ENCODE results near the gene NETO1. TPM values are rescaled to one million over a fixed set of nuclear protein-coding genes. Genes with fewer than 3 reads are reported as not detected.

Gene NETO1
- total RNA-seq, 1 experiment from 2014 or later, result not detected

- H3K27me3 ChIP-seq (replicated peaks), result no peaks in the 10 kb centered on the region
- no peak overlapping the region for H3K4me3 ChIP-seq
- no peaks in the 10 kb centered on the region for H3K9me3 ChIP-seq (replicated peaks)
- no peak for DNase-seq (ENCODE audit: low read depth in 1 of 2, low spot score in 2 of 2)
- H3K36me3 ChIP-seq, result no peaks in the 10 kb centered on the region
- no peak overlapping the region for H3K27ac ChIP-seq
- H3K4me1 ChIP-seq (replicated peaks), result no peaks in the 10 kb centered on the region
Measured at GRCh38 chr18:72727776-72728175, 140.0 kb downstream of the NETO1 start.

- Histone ChIP-seq H3K9me3 (replicated peaks) (no peaks in the 10 kb centered on the region), H3K36me3 (no peaks in the 10 kb centered on the region), H3K27ac (no peak overlapping the region), H3K4me3 (no peak overlapping the region), H3K4me1 (replicated peaks) (no peaks in the 10 kb centered on the region), H3K27me3 (replicated peaks) (no peaks in the 10 kb centered on the region)
- DNase-seq (ENCODE audit: low read depth in 1 of 2, low spot score in 2 of 2), result no peak
Measured at GRCh38 chr18:72727038-72727655, 140.6 kb downstream of the NETO1 start.

- H3K4me3 ChIP-seq, result no peak overlapping the region
- H3K27ac ChIP-seq, result no peak overlapping the region
- H3K9me3 ChIP-seq (replicated peaks), result no peaks in the 10 kb centered on the region
- H3K4me1 ChIP-seq (replicated peaks), result no peaks in the 10 kb centered on the region
- no peaks in the 10 kb centered on the region for H3K36me3 ChIP-seq
- DNase-seq (ENCODE audit: low read depth in 1 of 2, low spot score in 2 of 2), result no peak
- no peaks in the 10 kb centered on the region for H3K27me3 ChIP-seq (replicated peaks)
Measured at GRCh38 chr18:72726201-72726600, 141.6 kb downstream of the NETO1 start.

GRCh38 chr18:72721330-72721729 is 146.5 kb downstream of the NETO1 start:
- H3K36me3 ChIP-seq, result no peaks in the 10 kb centered on the region
- no peak overlapping the region for H3K4me3 ChIP-seq
- no peak overlapping the region for H3K27ac ChIP-seq
- H3K27me3 ChIP-seq (replicated peaks), result no peaks in the 10 kb centered on the region
- no peaks in the 10 kb centered on the region for H3K4me1 ChIP-seq (replicated peaks)
- H3K9me3 ChIP-seq (replicated peaks), result no peaks in the 10 kb centered on the region
- no peak for DNase-seq (ENCODE audit: low read depth in 1 of 2, low spot score in 2 of 2)

GRCh38 chr18:72720116-72720515 is 147.7 kb downstream of the NETO1 start:
- no peak for DNase-seq (ENCODE audit: low read depth in 1 of 2, low spot score in 2 of 2)
- Histone ChIP-seq H3K4me1 (replicated peaks) (no peaks in the 10 kb centered on the region), H3K27ac (no peak overlapping the region), H3K27me3 (replicated peaks) (no peaks in the 10 kb centered on the region), H3K36me3 (no peaks in the 10 kb centered on the region), H3K9me3 (replicated peaks) (no peaks in the 10 kb centered on the region), H3K4me3 (no peak overlapping the region)

GRCh38 chr18:72704202-72704601 is 163.6 kb downstream of the NETO1 start:
- no peak overlapping the region for H3K27ac ChIP-seq
- no peak for DNase-seq (ENCODE audit: low read depth in 1 of 2, low spot score in 2 of 2)
- H3K9me3 ChIP-seq (replicated peaks), result no peaks in the 10 kb centered on the region
- H3K4me1 ChIP-seq (replicated peaks), result no peaks in the 10 kb centered on the region
- H3K36me3 ChIP-seq, result no peaks in the 10 kb centered on the region
- H3K27me3 ChIP-seq (replicated peaks), result no peaks in the 10 kb centered on the region
- no peak overlapping the region for H3K4me3 ChIP-seq

- H3K27me3 ChIP-seq (replicated peaks), result no peaks in the 10 kb centered on the region
- no peak for DNase-seq (ENCODE audit: low read depth in 1 of 2, low spot score in 2 of 2)
Measured at GRCh38 chr18:72700961-72701710, 166.7 kb downstream of the NETO1 start.

GRCh38 chr18:72697706-72698105 is 170.1 kb downstream of the NETO1 start:
- no peaks in the 10 kb centered on the region for H3K4me1 ChIP-seq (replicated peaks)
- H3K27me3 ChIP-seq (replicated peaks), result no peaks in the 10 kb centered on the region; the same call in 1 of the 2 replicates
- no peak for DNase-seq (ENCODE audit: low read depth in 1 of 2, low spot score in 2 of 2)
- H3K9me3 ChIP-seq (replicated peaks), result no peaks in the 10 kb centered on the region
- no peaks in the 10 kb centered on the region for H3K36me3 ChIP-seq
- no peak overlapping the region for H3K4me3 ChIP-seq
- no peak overlapping the region for H3K27ac ChIP-seq

More at GRCh38 chr18:72700961-72701710, 166.7 kb downstream of the NETO1 start:
- Histone ChIP-seq H3K36me3 (no peaks in the 10 kb centered on the region), H3K4me1 (replicated peaks) (no peaks in the 10 kb centered on the region), H3K27ac (no peak overlapping the region), H3K4me3 (no peak overlapping the region), H3K9me3 (replicated peaks) (no peaks in the 10 kb centered on the region)

GRCh38 chr18:72692595-72692994 is 175.2 kb downstream of the NETO1 start:
- no peaks in the 10 kb centered on the region; the same call in 1 of the 2 replicates for H3K27me3 ChIP-seq (replicated peaks)
- no peak overlapping the region for H3K4me3 ChIP-seq
- no peaks in the 10 kb centered on the region for H3K9me3 ChIP-seq (replicated peaks)
- no peak overlapping the region for H3K27ac ChIP-seq
- no peak for DNase-seq (ENCODE audit: low read depth in 1 of 2, low spot score in 2 of 2)
- no peaks in the 10 kb centered on the region for H3K36me3 ChIP-seq
- no peaks in the 10 kb centered on the region for H3K4me1 ChIP-seq (replicated peaks)

Data from SJSA1 (cell line).